ENCODE data around the gene CARNS1.
A peak's percentile ranks its signal among the peaks of the same experiment; 100 is the strongest.
"Not testable (repeated sequence)": the region's sequence is repeated elsewhere in the genome, so short reads cannot be mapped to it uniquely, and the experiment has no call there.

CARNS1 gene

DNA sequence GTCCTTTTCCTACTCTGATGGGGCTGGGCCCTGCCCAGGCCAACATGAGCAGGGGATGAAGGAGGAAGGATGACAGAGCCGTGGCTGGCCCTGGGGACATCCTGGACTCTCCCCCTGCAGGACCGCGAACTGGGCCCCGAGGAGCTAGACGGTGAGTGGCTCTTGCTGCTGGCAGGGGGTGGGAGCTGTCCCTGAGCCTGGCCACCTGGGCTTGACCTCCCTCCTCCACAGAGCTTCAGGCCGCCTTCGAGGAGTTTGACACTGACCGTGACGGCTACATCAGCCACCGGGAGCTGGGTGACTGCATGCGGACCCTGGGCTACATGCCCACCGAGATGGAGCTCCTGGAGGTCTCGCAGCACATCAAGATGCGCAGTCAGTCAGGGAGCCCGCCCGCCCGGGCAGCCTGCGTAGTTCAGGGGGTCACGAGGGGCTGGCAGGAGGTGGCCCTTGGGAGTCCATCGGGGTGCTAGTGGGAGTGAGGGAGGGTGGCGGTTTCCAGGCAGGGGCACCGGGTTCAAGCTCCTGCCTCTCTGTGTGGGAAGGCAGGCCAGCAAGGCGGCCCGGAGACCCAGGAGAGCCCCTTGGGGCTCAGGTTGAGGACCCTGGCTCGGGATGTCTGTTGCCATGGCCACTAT is 40.7 kb downstream of the CARNS1 start:
- no peak overlapping the region for H3K4me3 Mint-ChIP-seq
- no peaks in the 10 kb centered on the region for H3K9me3 Mint-ChIP-seq
- no peaks in the 10 kb centered on the region for H3K27me3 Mint-ChIP-seq
- H3K27ac Mint-ChIP-seq = no peak overlapping the region
- no peaks in the 10 kb centered on the region for H3K36me3 Mint-ChIP-seq (ENCODE audit: low read depth)
- DNase-seq = no peak
- peaks cover 7% of the 10 kb centered on the region for H3K4me1 Mint-ChIP-seq (ENCODE audit: low read depth)

DNA sequence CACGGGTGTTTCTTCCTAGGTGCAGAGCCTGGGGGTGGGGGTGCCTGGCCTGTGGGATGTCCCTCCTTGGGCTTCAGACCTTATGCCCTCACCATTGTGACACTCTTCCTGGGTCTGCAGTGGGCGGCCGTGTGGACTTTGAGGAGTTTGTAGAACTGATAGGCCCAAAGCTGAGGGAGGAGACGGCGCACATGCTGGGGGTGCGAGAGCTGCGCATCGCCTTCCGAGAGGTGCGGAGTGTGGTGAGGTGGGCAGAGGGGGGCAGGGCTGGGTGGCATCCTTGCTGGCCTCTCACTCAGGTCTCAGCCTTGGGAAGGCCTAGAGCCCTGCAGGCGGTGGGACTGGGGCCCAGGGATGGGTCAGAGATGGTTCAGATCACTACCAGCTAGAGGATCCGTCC is 42.0 kb downstream of the CARNS1 start:
- DNase-seq = no peak
- H3K9me3 Mint-ChIP-seq = no peaks in the 10 kb centered on the region
- H3K36me3 Mint-ChIP-seq (ENCODE audit: low read depth) = no peaks in the 10 kb centered on the region
- H3K27me3 Mint-ChIP-seq = no peaks in the 10 kb centered on the region
- no peak overlapping the region for H3K4me3 Mint-ChIP-seq
- no peak overlapping the region for H3K27ac Mint-ChIP-seq
- H3K4me1 Mint-ChIP-seq (ENCODE audit: low read depth) = peaks cover 3% of the 10 kb centered on the region

DNA sequence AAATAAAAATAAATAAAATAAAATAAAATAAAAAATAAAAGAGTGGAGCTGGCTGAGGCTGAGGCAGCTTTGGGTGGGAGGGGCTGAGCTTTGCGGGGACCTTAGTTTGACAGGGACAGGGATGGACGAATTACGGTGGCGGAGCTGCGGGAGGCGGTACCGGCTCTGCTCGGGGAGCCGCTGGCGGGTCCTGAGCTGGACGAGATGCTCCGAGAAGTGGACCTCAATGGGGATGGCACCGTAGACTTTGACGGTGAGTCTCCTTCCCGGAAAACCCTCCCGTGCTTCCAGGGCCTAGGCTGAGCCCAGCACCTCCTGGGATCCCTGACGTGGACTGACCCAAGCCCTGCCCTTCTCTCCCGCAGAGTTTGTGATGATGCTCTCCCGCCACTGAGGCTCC is 42.8 kb downstream of the CARNS1 start:
- Mint-ChIP-seq H3K4me3 (no peak overlapping the region), H3K27ac (no peak overlapping the region), H3K4me1 (ENCODE audit: low read depth) (peaks cover 3% of the 10 kb centered on the region), H3K36me3 (ENCODE audit: low read depth) (no peaks in the 10 kb centered on the region), H3K9me3 (no peaks in the 10 kb centered on the region), H3K27me3 (no peaks in the 10 kb centered on the region)
- no peak for DNase-seq

DNA sequence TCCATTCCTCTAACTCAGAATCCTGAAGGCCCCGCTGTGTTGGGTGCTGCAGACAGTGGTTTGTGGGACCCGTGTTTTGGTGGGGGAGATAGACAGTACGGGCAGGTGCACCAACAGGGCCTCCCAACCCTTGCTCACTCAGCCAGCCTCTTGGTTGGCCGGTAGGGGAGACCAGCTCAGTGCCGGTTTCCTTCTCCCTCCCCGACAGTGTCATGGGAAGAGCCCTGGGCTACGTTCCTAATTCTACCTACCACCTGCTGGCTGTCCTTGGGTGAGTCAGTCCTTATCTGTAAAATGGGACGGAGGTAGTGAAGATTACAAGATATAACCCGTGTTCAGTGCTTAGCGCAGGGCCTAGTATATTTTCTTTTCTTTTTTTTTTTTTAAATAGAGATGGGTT is 47.7 kb downstream of the CARNS1 start:
- DNase-seq = no peak
- H3K36me3 Mint-ChIP-seq (ENCODE audit: low read depth) = peaks cover 16% of the 10 kb centered on the region
- H3K4me1 Mint-ChIP-seq (ENCODE audit: low read depth) = peaks cover 32% of the 10 kb centered on the region
- H3K27ac Mint-ChIP-seq = peak overlapping the region; percentile 22
- no peaks in the 10 kb centered on the region for H3K27me3 Mint-ChIP-seq
- no peak overlapping the region for H3K4me3 Mint-ChIP-seq
- H3K9me3 Mint-ChIP-seq = no peaks in the 10 kb centered on the region

- H3K27me3 Mint-ChIP-seq = no peaks in the 10 kb centered on the region
- DNase-seq = no peak
Observed at GRCh38 chr11:67463680-67464410, 48.4 kb downstream of the CARNS1 start.

DNA sequence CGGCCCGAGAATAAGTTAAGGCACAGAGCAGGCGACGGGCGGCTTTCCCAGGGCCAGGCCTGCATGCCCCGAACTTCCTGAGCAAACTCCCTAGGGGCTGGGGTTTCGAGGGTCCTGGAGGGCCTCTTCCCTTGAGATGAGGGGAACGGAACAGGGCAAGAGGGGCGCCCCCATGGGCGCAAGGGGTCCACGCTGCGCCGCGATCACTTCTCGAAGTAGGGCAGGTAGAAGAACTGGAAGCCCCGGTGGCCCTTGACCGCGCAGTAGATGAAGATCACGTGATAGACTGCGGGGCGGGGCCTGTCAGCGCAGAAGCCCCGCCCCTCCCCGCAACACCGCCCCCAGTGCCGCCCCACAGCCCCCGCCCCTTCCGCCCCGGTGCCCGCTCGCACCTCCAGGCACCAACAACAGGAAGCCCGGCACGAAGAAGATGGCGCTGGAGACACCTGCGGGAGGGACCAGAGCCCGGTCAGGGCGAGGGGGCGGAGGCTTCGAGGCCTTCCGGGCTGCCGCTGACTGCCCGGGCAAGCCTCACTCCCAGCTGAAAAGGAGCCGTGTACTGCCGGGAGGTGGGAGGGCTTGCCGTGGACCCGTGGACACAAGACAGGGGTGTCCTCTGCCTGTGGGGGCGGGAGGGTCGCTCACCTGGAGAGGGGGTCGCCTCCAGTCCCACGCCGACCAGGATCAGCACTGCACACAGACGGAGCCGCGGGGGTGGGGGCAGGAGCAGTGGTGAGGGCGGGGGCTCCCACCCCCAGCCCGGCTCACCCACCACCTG is 49.1 kb downstream of the CARNS1 start:
- Mint-ChIP-seq H3K4me3 (peak overlapping the region; percentile 88), H3K36me3 (ENCODE audit: low read depth) (peaks cover 20% of the 10 kb centered on the region), H3K27me3 (no peaks in the 10 kb centered on the region), H3K27ac (peak overlapping the region; percentile 93), H3K9me3 (no peaks in the 10 kb centered on the region), H3K4me1 (ENCODE audit: low read depth) (peaks cover 39% of the 10 kb centered on the region)
- DNase-seq = peak; percentile 92

More at GRCh38 chr11:67463680-67464410, 48.4 kb downstream of the CARNS1 start:
- Mint-ChIP-seq H3K9me3 (no peaks in the 10 kb centered on the region), H3K4me3 (peak overlapping the region; percentile 88), H3K27ac (peak overlapping the region; percentile 93), H3K36me3 (ENCODE audit: low read depth) (peaks cover 20% of the 10 kb centered on the region), H3K4me1 (ENCODE audit: low read depth) (peaks cover 35% of the 10 kb centered on the region)

DNA sequence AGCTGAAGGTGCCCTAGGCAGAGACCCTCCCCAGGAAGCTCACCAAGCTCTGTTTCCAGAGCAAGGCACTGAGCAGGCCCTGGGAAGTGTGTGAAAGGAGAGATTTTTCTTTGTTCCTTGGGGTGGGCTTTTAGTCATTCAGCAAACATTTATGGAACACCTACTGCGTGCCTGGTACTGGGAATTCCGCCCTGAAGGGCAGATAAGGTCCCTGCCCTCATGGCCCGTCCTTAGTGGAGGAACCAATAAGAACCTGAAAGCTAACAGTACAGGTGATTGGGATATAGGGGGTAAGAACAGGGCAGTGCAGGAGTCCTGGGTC is 49.7 kb downstream of the CARNS1 start:
- DNase-seq = no peak
- H3K36me3 Mint-ChIP-seq (ENCODE audit: low read depth) = peaks cover 20% of the 10 kb centered on the region
- H3K9me3 Mint-ChIP-seq = no peaks in the 10 kb centered on the region
- H3K4me1 Mint-ChIP-seq (ENCODE audit: low read depth) = peaks cover 39% of the 10 kb centered on the region
- H3K27me3 Mint-ChIP-seq = no peaks in the 10 kb centered on the region
- peak overlapping the region; percentile 93 for H3K27ac Mint-ChIP-seq
- H3K4me3 Mint-ChIP-seq = peak overlapping the region; percentile 88

DNA sequence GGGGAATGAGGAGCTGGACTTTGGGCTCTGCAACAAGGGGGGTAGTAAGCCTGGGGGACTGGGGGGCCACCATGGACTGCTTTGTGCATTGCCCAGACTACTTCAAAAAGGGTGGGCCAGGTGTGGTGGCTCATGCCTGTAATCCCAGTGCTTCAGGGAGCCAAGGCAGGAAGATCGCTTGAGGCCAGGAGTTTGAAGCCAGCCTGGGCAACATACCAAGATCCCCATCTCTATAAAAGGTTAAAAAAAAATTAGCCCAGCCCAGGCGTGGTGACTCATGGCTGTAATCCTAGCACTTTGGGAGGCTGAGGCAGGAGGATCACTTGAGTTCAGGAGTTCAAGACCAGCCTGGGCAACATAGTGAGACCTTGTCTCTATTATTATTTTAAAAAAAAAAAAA is 50.1 kb downstream of the CARNS1 start:
- H3K4me3 Mint-ChIP-seq = peak overlapping the region; percentile 88
- DNase-seq, H3K9me3 Mint-ChIP-seq, H3K27me3 Mint-ChIP-seq: not testable (repeated sequence)
- peaks cover 39% of the 10 kb centered on the region for H3K4me1 Mint-ChIP-seq (ENCODE audit: low read depth)
- peaks cover 20% of the 10 kb centered on the region for H3K36me3 Mint-ChIP-seq (ENCODE audit: low read depth)
- peak overlapping the region; percentile 93 for H3K27ac Mint-ChIP-seq

DNA sequence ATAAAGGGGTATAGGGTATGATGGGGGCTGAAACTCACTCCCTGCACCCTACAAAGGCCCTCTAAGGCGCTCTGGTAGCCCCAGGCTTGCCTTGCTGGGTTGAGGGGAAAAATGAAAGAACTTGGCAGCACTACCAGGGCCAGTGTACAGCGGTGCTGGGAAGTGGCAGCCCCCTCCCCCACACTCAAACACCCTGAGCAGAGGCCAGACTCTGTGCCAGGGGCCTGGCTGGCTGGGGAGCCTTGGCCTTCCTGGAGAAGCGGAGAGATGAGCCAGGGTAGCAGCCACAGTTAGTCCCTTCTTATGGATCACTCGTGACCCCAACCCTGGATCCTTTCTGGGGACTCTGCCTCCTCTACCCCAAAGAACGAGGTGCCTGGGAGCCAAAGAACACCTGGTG is 50.9 kb downstream of the CARNS1 start:
- Mint-ChIP-seq H3K27me3 (no peaks in the 10 kb centered on the region), H3K36me3 (ENCODE audit: low read depth) (peaks cover 20% of the 10 kb centered on the region), H3K4me3 (peak overlapping the region; percentile 42), H3K27ac (peak overlapping the region; percentile 69), H3K9me3 (no peaks in the 10 kb centered on the region), H3K4me1 (ENCODE audit: low read depth) (peaks cover 40% of the 10 kb centered on the region)
- no peak for DNase-seq

GRCh38 chr11:67466962-67467771 is 51.7 kb downstream of the CARNS1 start:
- H3K4me3 Mint-ChIP-seq = peak overlapping the region; percentile 91
- peaks cover 40% of the 10 kb centered on the region for H3K4me1 Mint-ChIP-seq (ENCODE audit: low read depth)
- H3K27me3 Mint-ChIP-seq = no peaks in the 10 kb centered on the region

DNA sequence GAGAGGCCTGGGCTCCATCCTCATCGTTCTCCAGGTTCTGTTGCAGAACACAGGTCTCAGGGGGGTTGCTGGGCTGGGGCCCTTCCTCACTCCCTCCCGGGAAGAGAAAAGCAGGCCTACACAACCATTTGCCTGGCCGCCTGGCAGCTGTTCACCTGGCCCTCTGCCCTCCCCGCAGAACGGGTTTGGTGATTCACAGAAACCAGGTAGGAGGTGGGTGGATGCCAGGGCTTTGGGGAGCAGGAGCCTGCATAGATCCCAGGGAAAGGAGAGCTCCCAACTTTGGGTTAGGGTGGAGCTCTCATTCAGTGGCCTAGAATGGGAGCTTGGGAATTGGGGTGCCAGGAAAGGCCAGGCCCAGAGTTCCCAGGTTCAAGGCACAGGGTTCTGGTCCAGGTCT is 52.6 kb downstream of the CARNS1 start:
- H3K4me3 Mint-ChIP-seq = peak overlapping the region; percentile 91
- peaks cover 20% of the 10 kb centered on the region for H3K36me3 Mint-ChIP-seq (ENCODE audit: low read depth)
- peak overlapping the region; percentile 94 for H3K27ac Mint-ChIP-seq
- H3K4me1 Mint-ChIP-seq (ENCODE audit: low read depth) = peaks cover 40% of the 10 kb centered on the region
- H3K9me3 Mint-ChIP-seq = no peaks in the 10 kb centered on the region
- H3K27me3 Mint-ChIP-seq = no peaks in the 10 kb centered on the region
- peak; percentile 54 for DNase-seq

More at GRCh38 chr11:67466962-67467771, 51.7 kb downstream of the CARNS1 start:
- H3K36me3 Mint-ChIP-seq (ENCODE audit: low read depth) = peaks cover 20% of the 10 kb centered on the region
- no peak for DNase-seq
- no peaks in the 10 kb centered on the region for H3K9me3 Mint-ChIP-seq
- H3K27ac Mint-ChIP-seq = peak overlapping the region; percentile 94

GRCh38 chr11:67468456-67468758 is 52.9 kb downstream of the CARNS1 start:
- H3K4me1 Mint-ChIP-seq (ENCODE audit: low read depth) = peaks cover 40% of the 10 kb centered on the region
- H3K9me3 Mint-ChIP-seq = no peaks in the 10 kb centered on the region
- DNase-seq = no peak
- no peaks in the 10 kb centered on the region for H3K27me3 Mint-ChIP-seq
- H3K4me3 Mint-ChIP-seq = peak overlapping the region; percentile 91
- H3K36me3 Mint-ChIP-seq (ENCODE audit: low read depth) = peaks cover 20% of the 10 kb centered on the region
- peak overlapping the region; percentile 94 for H3K27ac Mint-ChIP-seq

DNA sequence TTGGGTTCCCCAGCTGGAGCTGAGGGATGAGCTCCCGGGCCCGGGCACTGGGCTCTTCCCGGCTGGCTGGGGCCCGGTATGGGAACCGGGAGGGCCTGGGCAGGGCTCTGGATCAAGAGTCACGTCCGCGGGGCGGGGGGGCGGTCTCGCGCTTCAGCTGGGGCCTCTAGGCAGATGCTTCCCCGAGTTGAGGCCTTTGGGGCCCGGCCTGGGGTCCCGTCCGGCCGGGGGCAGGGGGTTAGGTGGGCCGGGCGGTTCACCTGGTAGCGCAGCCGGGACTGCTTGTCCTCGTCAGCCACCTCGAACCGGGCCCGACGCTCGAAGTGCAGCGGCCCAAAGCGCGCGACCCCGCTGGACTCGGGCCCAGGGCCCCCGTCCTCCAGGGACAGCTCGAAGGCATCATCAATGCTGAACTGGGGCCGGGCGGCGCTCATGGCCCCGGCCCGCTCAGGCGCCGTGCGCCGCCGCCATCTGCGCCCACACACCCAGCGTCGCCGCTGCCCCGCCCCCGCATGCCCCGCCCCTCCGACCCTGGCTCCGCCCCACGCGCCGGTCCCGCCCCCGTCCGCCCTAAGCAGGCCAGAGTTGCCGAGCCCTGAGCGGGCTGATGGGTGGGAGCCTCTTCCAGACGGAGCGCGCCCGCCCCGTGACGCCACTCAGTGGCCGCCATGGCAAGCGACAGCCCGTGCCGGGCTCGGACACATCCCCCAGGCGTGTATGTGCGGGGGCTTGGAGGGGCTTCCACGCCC is 53.5 kb downstream of the CARNS1 start, which contains the start of gene TMEM134:
Gene TMEM134 (minus strand): TSS at position 493 of the 749 bp plus-strand sequence. CDS start 59 bp downstream, at position 434.
- H3K4me3 Mint-ChIP-seq = peak within 1 kb of the TSS; percentile 91
- H3K9me3 Mint-ChIP-seq = no peaks in the 10 kb centered on the region
- peak within 1 kb of the TSS; percentile 94 for H3K27ac Mint-ChIP-seq
- peak; percentile 95 for DNase-seq
- peaks cover 20% of the 10 kb centered on the region for H3K36me3 Mint-ChIP-seq (ENCODE audit: low read depth)
- H3K4me1 Mint-ChIP-seq (ENCODE audit: low read depth) = peaks cover 40% of the 10 kb centered on the region
- H3K27me3 Mint-ChIP-seq = no peaks in the 10 kb centered on the region

- Mint-ChIP-seq H3K36me3 (ENCODE audit: low read depth) (peaks cover 20% of the 10 kb centered on the region), H3K27me3 (no peaks in the 10 kb centered on the region), H3K27ac (peak overlapping the region; percentile 90), H3K4me3 (peak overlapping the region; percentile 78), H3K9me3 (no peaks in the 10 kb centered on the region), H3K4me1 (ENCODE audit: low read depth) (peaks cover 36% of the 10 kb centered on the region)
- DNase-seq = no peak
Observed at GRCh38 chr11:67469508-67469811, 54.0 kb downstream of the CARNS1 start.
